NCI-H82 treated with DMSO at 0.1 percent for 48 hours (cell line): ENCODE data around the gene CDKN2B-AS1.

Experiments used
- DNase-seq: peaks from one replicate; lab custom pipeline; 2025; ENCODE audit not compliant: unreplicated experiment; lab: John Stamatoyannopoulos, UW

CDKN2B-AS1 gene

DNA sequence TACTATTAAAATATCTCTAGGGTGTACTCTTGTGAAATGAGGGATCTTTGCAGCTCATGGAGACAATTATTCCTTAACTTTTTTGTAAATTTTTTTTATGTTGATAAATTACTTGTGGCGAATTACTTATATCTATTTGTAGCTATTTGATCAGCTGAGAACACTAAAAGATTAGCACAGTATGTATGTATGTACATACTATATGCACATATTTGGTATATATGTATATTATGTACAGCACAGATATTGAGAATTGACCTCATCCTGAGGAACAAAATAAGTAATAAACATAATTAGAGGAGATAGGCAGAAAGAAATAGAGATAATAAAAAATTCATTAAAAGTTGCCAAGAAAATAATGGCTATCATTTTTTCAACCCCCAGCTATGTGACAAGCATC is 12.2 kb upstream of the CDKN2B-AS1 start:
- DNase-seq = no peak

DNA sequence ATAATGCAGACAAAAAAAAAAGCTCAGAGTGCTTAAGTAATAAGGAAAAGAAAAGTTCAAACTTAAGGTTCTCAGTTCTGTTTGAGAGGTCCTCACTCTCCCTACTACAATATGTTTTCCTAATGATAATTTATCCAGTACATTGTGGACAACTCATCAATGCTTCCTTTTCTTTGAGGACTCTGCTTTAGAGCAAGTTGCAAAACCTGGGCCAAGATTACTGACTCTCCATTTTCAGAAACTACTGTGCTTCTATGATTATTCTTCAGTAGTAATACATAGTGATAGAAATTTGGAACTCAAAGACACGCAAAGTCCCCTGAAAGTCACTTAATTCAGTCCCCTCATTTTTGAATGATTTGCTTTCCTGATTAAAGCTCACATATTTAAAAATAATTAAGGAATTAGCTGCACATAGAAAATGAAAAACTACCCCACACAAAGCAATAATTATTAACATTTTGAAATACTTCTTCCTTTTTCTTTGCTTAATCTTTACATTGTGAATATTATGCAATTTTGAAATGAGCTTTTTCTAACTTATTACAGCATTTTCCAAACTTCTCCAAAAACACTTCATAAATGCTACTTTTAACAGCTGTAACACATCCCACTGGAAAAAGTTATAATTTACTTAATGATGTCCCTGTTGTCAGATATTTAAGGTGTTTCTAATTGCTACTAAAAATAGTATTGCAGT is 11.6 kb upstream of the CDKN2B-AS1 start:
- no peak for DNase-seq

DNA sequence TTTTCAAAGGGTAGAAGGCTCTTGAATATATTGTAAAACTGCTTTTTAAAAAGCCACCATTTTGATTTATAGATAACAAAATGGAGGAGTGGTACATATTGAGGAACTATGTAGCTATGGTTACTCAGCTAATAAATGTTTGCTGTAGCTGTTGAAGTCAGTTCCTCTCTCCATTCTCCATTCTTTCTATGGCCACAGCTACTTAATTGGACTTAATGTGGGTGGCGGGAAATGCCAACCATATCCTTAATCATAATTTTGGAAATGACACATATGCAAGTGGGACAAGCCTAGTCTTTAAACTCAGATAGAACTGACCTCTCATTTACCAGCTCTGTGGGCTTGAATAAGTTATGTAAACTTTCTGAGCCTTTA is 11.0 kb upstream of the CDKN2B-AS1 start:
- DNase-seq = no peak

DNA sequence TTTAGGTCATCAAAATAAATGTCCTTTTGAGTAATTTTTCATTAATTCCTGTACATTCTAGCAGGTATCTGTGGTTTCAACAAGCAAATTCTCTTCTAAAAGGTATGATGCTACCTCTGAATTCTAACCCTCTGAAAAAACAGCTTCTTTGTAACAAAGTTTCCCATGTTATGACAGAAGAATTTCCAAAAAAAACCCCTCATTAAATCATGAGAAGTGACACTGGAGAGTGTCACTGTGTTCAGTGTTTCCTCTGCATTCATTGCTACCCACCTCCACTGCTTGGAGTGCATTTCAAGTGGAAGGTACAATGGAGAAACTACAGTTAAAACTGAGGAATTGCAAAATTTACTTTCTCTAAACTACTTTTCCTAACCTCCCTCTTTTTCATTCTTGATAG is 10.5 kb upstream of the CDKN2B-AS1 start:
- no peak for DNase-seq

DNA sequence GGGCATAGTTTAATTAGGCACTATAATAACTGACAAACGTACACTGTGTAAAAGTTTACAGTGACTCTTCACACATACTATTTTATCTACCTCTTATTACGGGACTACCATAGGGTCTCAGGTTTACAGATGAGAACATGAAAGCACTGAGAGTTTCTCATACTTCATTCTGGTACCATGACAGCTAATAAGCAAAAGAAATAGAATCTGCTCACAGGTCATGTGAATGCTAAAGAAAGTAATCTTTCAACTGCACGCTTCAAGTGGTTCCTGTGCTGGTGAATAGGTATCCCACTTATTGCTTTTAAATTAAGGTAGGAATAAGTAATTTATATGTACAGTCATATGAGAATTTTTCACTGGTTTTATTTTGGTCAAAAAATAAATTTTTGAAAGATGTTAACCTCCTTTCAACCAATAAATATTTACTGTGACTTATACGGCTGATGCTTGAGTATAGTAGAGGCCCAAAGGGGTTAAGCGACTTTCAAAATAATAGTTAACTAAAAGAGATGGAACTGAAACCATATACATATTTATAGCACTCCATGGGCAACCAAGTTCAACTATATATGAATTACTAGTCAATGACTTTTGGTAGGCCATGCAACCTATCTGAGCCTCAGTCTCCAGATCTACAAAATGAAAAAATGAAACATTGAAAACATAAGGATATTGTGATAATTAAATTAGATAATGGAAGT is 8.5 kb upstream of the CDKN2B-AS1 start:
- no peak for DNase-seq

DNA sequence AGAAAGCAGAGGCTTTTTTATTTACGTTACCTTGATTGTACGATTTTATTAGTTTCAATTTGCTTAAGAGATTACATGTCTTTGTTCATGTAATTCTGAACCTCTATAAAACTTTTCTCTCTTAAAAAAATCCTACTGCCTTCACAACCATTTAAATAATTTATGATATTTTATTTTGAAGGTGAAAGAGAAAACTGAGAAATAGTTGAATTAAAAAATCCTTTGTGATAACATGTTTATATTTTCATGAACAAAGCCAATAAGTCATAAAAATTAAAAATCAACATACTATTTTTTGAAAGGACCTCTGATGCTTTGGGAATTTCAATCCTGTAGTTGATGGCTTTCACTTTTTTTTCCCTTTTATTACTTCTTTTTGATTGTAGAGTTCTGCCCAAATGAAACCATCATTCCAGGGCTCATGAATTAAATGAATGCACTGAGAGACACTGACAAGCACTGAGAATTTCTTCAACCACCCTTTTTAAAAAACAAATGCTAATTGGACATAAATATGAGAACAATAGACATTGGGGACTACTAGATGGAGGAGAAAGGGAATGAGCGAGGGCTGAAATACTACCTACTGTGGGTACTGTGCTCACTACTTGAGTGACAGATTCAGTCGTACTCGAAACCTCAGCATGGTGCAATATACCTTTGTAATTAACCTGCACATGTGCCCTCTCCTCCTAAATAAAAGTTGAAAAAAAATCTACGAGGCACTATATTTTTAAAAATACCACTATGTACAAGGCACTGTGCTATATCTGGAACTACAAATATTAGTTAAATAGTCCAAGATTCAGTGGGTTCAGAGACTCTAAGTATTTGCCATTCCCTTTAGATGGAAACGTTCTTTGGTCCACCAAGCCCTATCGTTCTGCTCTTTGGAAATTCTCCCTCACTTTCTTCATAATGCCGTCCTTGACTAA is 6.3 kb upstream of the CDKN2B-AS1 start:
- DNase-seq = no peak

GRCh38 chr9:21989440-21990189 is 5.0 kb upstream of the CDKN2B-AS1 start:
- no peak for DNase-seq

GRCh38 chr9:21991072-21991959 is 3.3 kb upstream of the CDKN2B-AS1 start:
- no peak for DNase-seq

GRCh38 chr9:21993007-21993406 is 1.6 kb upstream of the CDKN2B-AS1 start:
- no peak for DNase-seq

DNA sequence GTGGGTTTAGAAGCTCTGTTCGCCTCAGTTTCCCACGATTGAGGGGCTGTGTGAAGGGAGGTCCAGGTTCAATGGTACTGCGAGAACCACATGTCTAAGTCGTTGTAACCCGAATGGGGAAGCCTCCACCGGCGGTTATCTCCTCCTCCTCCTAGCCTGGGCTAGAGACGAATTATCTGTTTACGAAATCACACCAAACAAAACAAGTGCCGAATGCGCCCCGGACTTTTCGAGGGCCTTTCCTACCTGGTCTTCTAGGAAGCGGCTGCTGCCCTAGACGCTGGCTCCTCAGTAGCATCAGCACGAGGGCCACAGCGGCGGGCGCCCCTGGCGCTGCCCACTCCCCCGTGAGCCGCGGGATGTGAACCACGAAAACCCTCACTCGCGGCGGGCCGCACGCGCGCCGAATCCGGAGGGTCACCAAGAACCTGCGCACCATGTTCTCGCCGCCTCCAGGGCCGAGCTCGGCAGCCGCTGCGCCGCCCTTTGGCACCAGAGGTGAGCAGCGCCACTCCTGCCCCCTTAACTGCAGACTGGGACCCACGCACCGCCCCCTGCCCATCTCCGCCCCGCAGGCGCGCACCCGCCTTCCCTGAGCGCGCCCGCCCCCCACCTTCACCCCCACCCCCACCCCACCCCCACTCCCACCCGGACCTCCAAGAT is 567 bp upstream of the CDKN2B-AS1 start, which contains the start of gene CDKN2A:
TSS of gene CDKN2A (minus strand) at position 500 of the 663 bp plus-strand sequence.
- DNase-seq = peak; percentile 55

GRCh38 chr9:21995006-21995665 is 545 bp downstream of the CDKN2B-AS1 start:
- peak; percentile 28 for DNase-seq

- no peak for DNase-seq
Measured at GRCh38 chr9:21995666-21996398, 1.2 kb downstream of the CDKN2B-AS1 start.

GRCh38 chr9:21996438-21996837 is 1.8 kb downstream of the CDKN2B-AS1 start:
- peak; percentile 17 for DNase-seq

GRCh38 chr9:21996858-21997257 is 2.3 kb downstream of the CDKN2B-AS1 start:
- no peak for DNase-seq

DNA sequence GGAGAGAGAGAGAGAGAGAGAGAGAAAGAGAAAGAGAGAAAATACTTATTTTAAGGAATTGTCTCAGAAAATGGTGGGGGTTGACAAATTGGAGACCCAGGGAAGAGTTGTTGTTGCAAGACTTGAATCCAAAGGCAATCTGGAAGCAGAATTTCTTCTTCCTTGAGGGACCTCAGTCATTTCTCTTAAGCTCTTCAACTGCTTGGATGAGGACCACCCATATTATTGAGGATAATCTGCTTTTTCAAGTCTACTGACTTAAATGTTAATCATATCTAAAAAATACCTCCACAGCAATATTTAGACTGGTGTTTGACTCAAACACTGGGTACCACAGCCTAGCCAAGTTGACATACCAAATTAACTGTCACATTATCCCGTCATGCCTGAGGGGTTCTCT is 2.9 kb downstream of the CDKN2B-AS1 start:
- DNase-seq = no peak

GRCh38 chr9:21998026-21998425 is 3.4 kb downstream of the CDKN2B-AS1 start:
- no peak for DNase-seq

GRCh38 chr9:22002038-22002437 is 7.4 kb downstream of the CDKN2B-AS1 start:
- DNase-seq = no peak
